ENCODE results near the gene ZNF195. TPM values are rescaled to one million over a fixed set of nuclear protein-coding genes. Genes with fewer than 3 reads are reported as not detected.

Gene ZNF195
- total RNA-seq, 1 experiment from 2014 or later: 49.2 TPM

DNA sequence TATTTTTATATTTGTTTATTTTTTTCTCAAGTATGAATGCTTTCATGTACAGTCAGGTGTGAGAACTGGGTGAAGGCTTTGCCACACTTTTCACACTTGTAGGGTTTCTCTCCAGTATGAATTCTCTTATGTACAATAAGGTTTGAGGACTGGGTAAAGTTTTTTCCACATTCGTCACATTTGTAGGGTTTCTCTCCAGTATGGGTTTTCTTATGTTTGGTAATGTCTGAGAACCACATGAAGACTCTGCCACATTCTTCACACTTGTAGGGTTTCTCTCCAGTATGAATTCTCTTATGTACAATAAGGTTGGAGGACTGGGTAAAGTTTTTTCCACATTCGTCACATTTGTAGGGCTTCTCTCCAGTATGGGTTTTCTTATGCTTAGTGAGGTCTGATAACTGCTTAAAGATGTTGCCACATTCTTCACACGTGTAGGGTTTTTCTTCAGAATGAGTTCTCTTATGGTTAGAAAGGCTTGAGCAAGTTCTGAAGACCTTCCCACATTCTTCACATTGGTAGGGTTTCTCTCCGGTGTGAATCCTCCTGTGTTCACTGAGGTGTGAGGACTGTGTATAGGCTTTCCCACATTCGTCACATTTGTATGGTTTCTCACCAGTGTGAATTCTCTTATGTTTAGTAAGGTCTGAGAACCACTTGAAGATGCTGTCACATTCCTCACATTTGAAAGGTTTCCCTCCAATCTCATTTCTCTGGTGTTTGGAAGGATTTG, 19.7 kb downstream of the ZNF195 start:
- H3K9me3 ChIP-seq (ENCODE audit: low read depth, low read length, poor library complexity, severe bottlenecking): peaks cover 80% of the 10 kb centered on the region
- TSS peak; percentile 4 for BruUV-seq (replicated peaks)
- DNase-seq (ENCODE audit: low spot score): no peak

GRCh38 chr11:3357994-3358676, 20.8 kb downstream of the ZNF195 start:
- no TSS peak for BruUV-seq (replicated peaks)
- Histone ChIP-seq H3K9me3 (ENCODE audit: low read depth, low read length, poor library complexity, severe bottlenecking) (peaks cover 69% of the 10 kb centered on the region), H3K27me3 (replicated peaks; ENCODE audit: insufficient read depth, low read depth, low read length, poor library complexity) (no peaks in the 10 kb centered on the region), H3K27ac (ENCODE audit: low read depth, low read length, poor library complexity, severe bottlenecking) (no peak overlapping the region), H3K4me1 (ENCODE audit: insufficient read depth, low read length, poor library complexity, severe bottlenecking) (peaks cover under 1% of the 10 kb centered on the region), H3K4me3 (ENCODE audit: low read depth, low read length, poor library complexity, severe bottlenecking) (no peak overlapping the region), H3K36me3 (ENCODE audit: insufficient read depth, low read length, poor library complexity, severe bottlenecking) (peaks cover 52% of the 10 kb centered on the region)
- no peak for DNase-seq (ENCODE audit: low spot score)
- no peak for TF ChIP-seq EZH2 (IDR thresholded peaks at IDR 0.05; ENCODE audit: borderline replicate concordance, low read depth, low read length, poor library complexity, severe bottlenecking)
- TF ChIP-seq CTCF (conservative IDR thresholded peaks at IDR 0.05; ENCODE audit: low read depth, low read length): no peak
- intact Hi-C loops (cut with micrococcal nuclease; ENCODE audit: unreplicated experiment): no loop called here
- POLR2A ChIA-PET (ENCODE audit: low non-redundant PET): no interaction called here
- CTCF ChIA-PET: no interaction called here

More for the DNA sequence above, 19.7 kb downstream of the ZNF195 start:
- H3K4me1 ChIP-seq (ENCODE audit: insufficient read depth, low read length, poor library complexity, severe bottlenecking): no peaks in the 10 kb centered on the region
- H3K4me3 ChIP-seq (ENCODE audit: low read depth, low read length, poor library complexity, severe bottlenecking): no peak overlapping the region
- no peak for TF ChIP-seq CTCF (conservative IDR thresholded peaks at IDR 0.05; ENCODE audit: low read depth, low read length)
- TF ChIP-seq EZH2 (IDR thresholded peaks at IDR 0.05; ENCODE audit: borderline replicate concordance, low read depth, low read length, poor library complexity, severe bottlenecking): no peak
- ChIA-PET CTCF (no interaction called here), POLR2A (ENCODE audit: low non-redundant PET) (no interaction called here)
- intact Hi-C loops (cut with micrococcal nuclease; ENCODE audit: unreplicated experiment): no loop called here
- peaks cover 64% of the 10 kb centered on the region for H3K36me3 ChIP-seq (ENCODE audit: insufficient read depth, low read length, poor library complexity, severe bottlenecking)
- no peak overlapping the region for H3K27ac ChIP-seq (ENCODE audit: low read depth, low read length, poor library complexity, severe bottlenecking)
- no peaks in the 10 kb centered on the region for H3K27me3 ChIP-seq (replicated peaks; ENCODE audit: insufficient read depth, low read depth, low read length, poor library complexity)

DNA sequence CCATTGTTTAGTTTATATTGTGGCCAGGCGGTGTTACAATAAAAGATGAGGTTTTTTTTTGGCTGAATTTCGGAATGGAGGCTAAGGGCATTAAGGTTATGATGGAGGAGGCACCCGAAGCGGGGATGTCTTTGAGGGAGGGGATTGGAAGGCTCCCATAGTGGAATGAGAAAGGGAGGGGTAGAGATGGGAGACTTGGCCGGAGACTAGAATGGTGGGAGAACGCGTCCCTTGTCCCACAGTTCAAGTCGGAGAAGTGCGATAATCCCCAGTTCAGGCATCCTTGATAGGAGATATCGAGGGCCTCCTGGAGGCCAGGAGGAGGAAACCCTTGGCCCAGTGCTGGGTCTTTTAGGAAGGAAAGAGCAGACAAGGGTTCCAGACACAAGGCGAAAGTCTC, 21.6 kb downstream of the ZNF195 start:
- intact Hi-C loops (cut with micrococcal nuclease; ENCODE audit: unreplicated experiment): no loop called here
- TF ChIP-seq CTCF (conservative IDR thresholded peaks at IDR 0.05; ENCODE audit: low read depth, low read length): no peak
- no peak for TF ChIP-seq EZH2 (IDR thresholded peaks at IDR 0.05; ENCODE audit: borderline replicate concordance, low read depth, low read length, poor library complexity, severe bottlenecking)
- CTCF ChIA-PET: no interaction called here
- Histone ChIP-seq H3K4me3 (ENCODE audit: low read depth, low read length, poor library complexity, severe bottlenecking) (no peak overlapping the region), H3K9me3 (ENCODE audit: low read depth, low read length, poor library complexity, severe bottlenecking) (peaks cover 61% of the 10 kb centered on the region), H3K27ac (ENCODE audit: low read depth, low read length, poor library complexity, severe bottlenecking) (no peak overlapping the region), H3K4me1 (ENCODE audit: insufficient read depth, low read length, poor library complexity, severe bottlenecking) (peaks cover 8% of the 10 kb centered on the region), H3K27me3 (replicated peaks; ENCODE audit: insufficient read depth, low read depth, low read length, poor library complexity) (no peaks in the 10 kb centered on the region), H3K36me3 (ENCODE audit: insufficient read depth, low read length, poor library complexity, severe bottlenecking) (peaks cover 44% of the 10 kb centered on the region)
- POLR2A ChIA-PET (ENCODE audit: low non-redundant PET): no interaction called here
- no TSS peak for BruUV-seq (replicated peaks)
- no peak for DNase-seq (ENCODE audit: low spot score)

All from A673 (cell line).